H9 (cell line): ENCODE measurements around the gene MSANTD1. TPM values are rescaled to one million over a fixed set of nuclear protein-coding genes. Genes with fewer than 3 reads are reported as not detected.
A peak's percentile ranks its signal among the peaks of the same experiment; 100 is the strongest.

Experiments used
- DNase-seq: peaks from one replicate; pipeline ENCODE4 v3.0.0-alpha.2; 2017
- H2AFZ ChIP-seq: one replicate; pipeline ENCODE4 v1.6.1; 2013; ENCODE audit warnings: mild to moderate bottlenecking, low read length, control low read depth, moderate library complexity
- H2AK5ac ChIP-seq: 2 replicates; pipeline ENCODE4 v1.6.1; 2013; ENCODE audit warnings: low read length, control low read depth, mixed read lengths; ENCODE audit not compliant: insufficient read length
- H2BK120ac ChIP-seq: one replicate; pipeline ENCODE4 v1.6.1; 2013; ENCODE audit warnings: low read depth, mild to moderate bottlenecking, low read length, control low read depth, inconsistent platforms; ENCODE audit not compliant: poor library complexity, severe bottlenecking
- H2BK12ac ChIP-seq: 2 replicates; pipeline ENCODE4 v1.6.1; 2013; ENCODE audit warnings: low read length, control low read depth, mixed read lengths, low read depth; ENCODE audit not compliant: insufficient read length
- H2BK15ac ChIP-seq: 2 replicates; pipeline ENCODE4 v1.6.1; 2013; ENCODE audit warnings: low read depth, low read length, control low read depth
- H2BK20ac ChIP-seq: one replicate; pipeline ENCODE4 v1.6.1; 2013; ENCODE audit warnings: low read depth, mild to moderate bottlenecking, low read length, control low read depth, inconsistent platforms; ENCODE audit not compliant: poor library complexity, severe bottlenecking
- H2BK5ac ChIP-seq: 2 replicates; pipeline ENCODE4 v1.6.1; 2013; ENCODE audit warnings: low read length, control low read depth, mixed read lengths; ENCODE audit not compliant: insufficient read length
- H3K14ac ChIP-seq: 2 replicates; pipeline ENCODE4 v1.6.1; 2013; ENCODE audit warnings: low read length, control low read depth; ENCODE audit not compliant: insufficient read depth
- H3K18ac ChIP-seq: 2 replicates; pipeline ENCODE4 v1.6.1; 2013; ENCODE audit warnings: low read depth, mild to moderate bottlenecking, mixed read lengths, low read length, control low read depth; ENCODE audit not compliant: insufficient read length
- H3K23ac ChIP-seq: 2 replicates; pipeline ENCODE4 v1.6.1; 2013; ENCODE audit warnings: low read length, control low read depth, mixed read lengths, low read depth; ENCODE audit not compliant: insufficient read length
- H3K23me2 ChIP-seq: 2 replicates; pipeline ENCODE4 v1.6.1; 2013; ENCODE audit warnings: low read depth, mild to moderate bottlenecking, mixed read lengths, low read length, control low read depth; ENCODE audit not compliant: insufficient read length, poor library complexity, severe bottlenecking
- H3K27ac ChIP-seq: 2 replicates; pipeline ENCODE4 v1.5.1; 2013; ENCODE audit warnings: low read length, control low read depth, mixed read lengths, low read depth; ENCODE audit not compliant: insufficient read length
- H3K27me3 ChIP-seq: 2 replicates; pipeline ENCODE4 v1.6.1; 2013; ENCODE audit warnings: low read length, control low read depth, inconsistent platforms; ENCODE audit not compliant: insufficient read depth
- H3K4ac ChIP-seq: 2 replicates; pipeline ENCODE4 v1.6.1; 2013; ENCODE audit warnings: low read depth, mild to moderate bottlenecking, control low read depth, inconsistent platforms, low read length, moderate library complexity
- H3K4me1 ChIP-seq: 2 replicates; pipeline ENCODE4 v1.6.1; 2013; ENCODE audit warnings: low read length, control low read depth, inconsistent platforms; ENCODE audit not compliant: insufficient read depth
- H3K4me2 ChIP-seq: 2 replicates; pipeline ENCODE4 v1.6.1; 2013; ENCODE audit warnings: low read length, control low read depth, mixed read lengths; ENCODE audit not compliant: insufficient read length, insufficient read depth
- H3K56ac ChIP-seq: 2 replicates; pipeline ENCODE4 v1.6.1; 2013; ENCODE audit warnings: low read depth, mild to moderate bottlenecking, mixed read lengths, low read length, control low read depth; ENCODE audit not compliant: insufficient read length
- H3K79me1 ChIP-seq: 2 replicates; pipeline ENCODE4 v1.6.1; 2013; ENCODE audit warnings: low read depth, mild to moderate bottlenecking, moderate library complexity, low read length, control low read depth, inconsistent platforms; ENCODE audit not compliant: insufficient read depth, poor library complexity, severe bottlenecking
- H3K79me2 ChIP-seq: 2 replicates; pipeline ENCODE4 v1.6.1; 2013; ENCODE audit warnings: low read length, control low read depth, inconsistent platforms; ENCODE audit not compliant: insufficient read depth
- H3K9ac ChIP-seq: 2 replicates; pipeline ENCODE4 v1.6.1; 2013; ENCODE audit warnings: low read length, control low read depth, mixed read lengths; ENCODE audit not compliant: insufficient read length; ENCODE audit errors: extremely low read depth
- H3K9me3 ChIP-seq: one replicate; pipeline ENCODE4 v1.6.1; 2013; ENCODE audit warnings: low read depth, low read length, inconsistent platforms; ENCODE audit not compliant: control insufficient read depth
- H3T11ph ChIP-seq: one replicate; pipeline ENCODE4 v1.6.1; 2013; ENCODE audit warnings: mild to moderate bottlenecking, low read length, control low read depth, inconsistent platforms
- H4K20me1 ChIP-seq: one replicate; pipeline ENCODE4 v1.6.1; 2013; ENCODE audit not compliant: control insufficient read depth, insufficient read length, insufficient read depth
- H4K5ac ChIP-seq: 2 replicates; pipeline ENCODE4 v1.6.1; 2013; ENCODE audit warnings: low read depth, mild to moderate bottlenecking, mixed read lengths, low read length, control low read depth; ENCODE audit not compliant: insufficient read length
- H4K8ac ChIP-seq: replicated peaks from 2 replicates; pipeline ENCODE4 v1.6.1; 2013; ENCODE audit warnings: low read length, control low read depth, mixed read lengths, low read depth; ENCODE audit not compliant: insufficient read length
- H4K91ac ChIP-seq: 2 replicates; pipeline ENCODE4 v1.6.1; 2013; ENCODE audit warnings: low read depth, mild to moderate bottlenecking, moderate library complexity, mixed read lengths, low read length, control low read depth; ENCODE audit not compliant: insufficient read length
- H3K27ac Mint-ChIP-seq, 3 experiments: 2 replicates in 2 of 3; 3 replicates in 1 of 3; pipeline ENCODE4 v1.8.0; 2020 to 2021; ENCODE audit warnings: mixed read lengths in 3 of 3, mild to moderate bottlenecking in 1 of 3, moderate library complexity in 1 of 3
- H3K27me3 Mint-ChIP-seq: 2 replicates; pipeline ENCODE4 v1.8.0; 2021; ENCODE audit warnings: low read depth, mild to moderate bottlenecking, moderate library complexity, mixed read lengths
- H3K36me3 Mint-ChIP-seq, 3 experiments: 2 replicates in 2 of 3; 3 replicates in 1 of 3; pipeline ENCODE4 v1.8.0; 2020 to 2021; ENCODE audit warnings: low read depth in 3 of 3, mixed read lengths in 3 of 3; ENCODE audit not compliant: insufficient read depth in 1 of 3
- H3K4me1 Mint-ChIP-seq, 2 experiments: 2 replicates each; pipeline ENCODE4 v1.8.0; 2020; ENCODE audit warnings: mixed read lengths in 2 of 2
- H3K4me3 Mint-ChIP-seq, 2 experiments: 2 replicates in 1 of 2; 3 replicates in 1 of 2; pipeline ENCODE4 v1.8.0; 2020 to 2021; ENCODE audit warnings: mild to moderate bottlenecking in 2 of 2, mixed read lengths in 2 of 2, moderate library complexity in 1 of 2
- H3K9me3 Mint-ChIP-seq, 2 experiments: 2 replicates in 1 of 2; 3 replicates in 1 of 2; pipeline ENCODE4 v1.8.0; 2020; ENCODE audit warnings: mild to moderate bottlenecking in 2 of 2, mixed read lengths in 2 of 2, moderate library complexity in 1 of 2
- CTCF ChIP-seq: fragments of 200-600 bp; sonication (generic); conservative IDR thresholded peaks from 3 replicates; pipeline ENCODE4 v1.8.0; 2021; ENCODE audit warnings: antibody characterized with exemption, mild to moderate bottlenecking
- WGBS: extraction: QIAGEN DNeasy Blood & Tissue Kit; methylation state at CpG from one replicate; pipeline ENCODE4 v1.1.7; 2013; ENCODE audit warnings: missing lambda C conversion rate, low lambda C conversion rate, mixed read lengths; ENCODE audit not compliant: insufficient read length; ENCODE audit errors: extremely low coverage; 5-methylcytosine and 5-hydroxymethylcytosine counted together
- total RNA-seq: library from RNA; stranded (reverse); gene quantifications from 2 replicates; pipeline ENCODE4 v1.2.1, GENCODE V29; 2021

The MSANTD1 gene
- total RNA-seq, 1 experiment from 2014 or later, result 0.83 TPM

GRCh38 chr4:3223956-3224748 is 24.8 kb upstream of the MSANTD1 start:
- Histone ChIP-seq H3K27ac (no peak overlapping the region), H3K4me1 (no peaks in the 10 kb centered on the region), H3K23me2 (no peaks in the 10 kb centered on the region), H4K20me1 (peaks cover 2% of the 10 kb centered on the region), H2BK15ac (no peak overlapping the region), H3K14ac (no peak overlapping the region), H3K79me2 (no peaks in the 10 kb centered on the region), H4K5ac (no peak overlapping the region), H3K23ac (no peak overlapping the region), H3K9ac (no peak overlapping the region), H3T11ph (no peak overlapping the region), H4K8ac (no peak overlapping the region), H3K4me2 (no peak overlapping the region), H4K91ac (no peak overlapping the region), H3K79me1 (no peaks in the 10 kb centered on the region), H2AK5ac (no peak overlapping the region), H3K27me3 (no peaks in the 10 kb centered on the region), H2AFZ (no peak overlapping the region), H2BK20ac (no peak overlapping the region), H2BK120ac (no peak overlapping the region), H3K9me3 (no peaks in the 10 kb centered on the region), H2BK12ac (no peak overlapping the region), H3K18ac (no peak overlapping the region), H2BK5ac (no peak overlapping the region), H3K56ac (no peak overlapping the region), H3K4ac (no peak overlapping the region)
- peaks cover 31 to 76% (median 58%) of the 10 kb centered on the region in 3 experiments for H3K36me3 Mint-ChIP-seq
- peaks cover 1 to 3% of the 10 kb centered on the region in 2 experiments; a peak in 3 of 5 replicates for H3K9me3 Mint-ChIP-seq
- H3K27me3 Mint-ChIP-seq, result no peaks in the 10 kb centered on the region
- no peaks in the 10 kb centered on the region for H3K4me1 Mint-ChIP-seq
- H3K4me3 Mint-ChIP-seq, result no peak overlapping the region
- no CpG with 5 or more reads among the region's 13 CpGs for WGBS
- no peak for DNase-seq
- TF ChIP-seq CTCF, result no peak
- peak overlapping the region in 1 of 3 experiments; percentile 78; a peak in 2 of 7 replicates for H3K27ac Mint-ChIP-seq
